ENCODE results near the gene QRICH1.

The QRICH1 gene

GRCh38 chr3:49122886-49123545 is 29.1 kb upstream of the QRICH1 start:
- H3K4me3 Mint-ChIP-seq, result no peak overlapping the region
- no peaks in the 10 kb centered on the region for H3K27me3 Mint-ChIP-seq
- no peak overlapping the region for H3K27ac Mint-ChIP-seq
- peaks cover 12% of the 10 kb centered on the region for H3K4me1 Mint-ChIP-seq (ENCODE audit: low read depth)
- H3K36me3 Mint-ChIP-seq, result no peaks in the 10 kb centered on the region
- no peaks in the 10 kb centered on the region for H3K9me3 Mint-ChIP-seq (ENCODE audit: low read depth)

GRCh38 chr3:49122451-49122850 is 28.6 kb upstream of the QRICH1 start:
- H3K9me3 Mint-ChIP-seq (ENCODE audit: low read depth), result no peaks in the 10 kb centered on the region
- H3K4me1 Mint-ChIP-seq (ENCODE audit: low read depth), result peaks cover 17% of the 10 kb centered on the region
- no peaks in the 10 kb centered on the region for H3K36me3 Mint-ChIP-seq
- peak overlapping the region; percentile 87 for H3K27ac Mint-ChIP-seq
- no peaks in the 10 kb centered on the region for H3K27me3 Mint-ChIP-seq
- H3K4me3 Mint-ChIP-seq, result peak overlapping the region; percentile 59

- H3K27ac Mint-ChIP-seq, result peak overlapping the region; percentile 87
- H3K4me1 Mint-ChIP-seq (ENCODE audit: low read depth), result peaks cover 19% of the 10 kb centered on the region
- peak overlapping the region; percentile 59 for H3K4me3 Mint-ChIP-seq
- H3K27me3 Mint-ChIP-seq, result no peaks in the 10 kb centered on the region
- no peaks in the 10 kb centered on the region for H3K9me3 Mint-ChIP-seq (ENCODE audit: low read depth)
- no peaks in the 10 kb centered on the region for H3K36me3 Mint-ChIP-seq
These were observed 28.2 kb upstream of the QRICH1 start for GRCh38 chr3:49122022-49122421.

GRCh38 chr3:49121132-49121736 is 27.4 kb upstream of the QRICH1 start:
- Mint-ChIP-seq H3K4me1 (ENCODE audit: low read depth) (peaks cover 19% of the 10 kb centered on the region), H3K27ac (peak overlapping the region; percentile 87), H3K9me3 (ENCODE audit: low read depth) (no peaks in the 10 kb centered on the region), H3K4me3 (peak overlapping the region; percentile 90), H3K27me3 (no peaks in the 10 kb centered on the region), H3K36me3 (peaks cover 3% of the 10 kb centered on the region)

- Mint-ChIP-seq H3K27me3 (no peaks in the 10 kb centered on the region), H3K4me3 (peak within 1 kb of the TSS; percentile 90), H3K9me3 (ENCODE audit: low read depth) (no peaks in the 10 kb centered on the region), H3K4me1 (ENCODE audit: low read depth) (peaks cover 19% of the 10 kb centered on the region), H3K27ac (peak within 1 kb of the TSS; percentile 90), H3K36me3 (peaks cover 3% of the 10 kb centered on the region)
These were observed 26.7 kb upstream of the QRICH1 start, which contains the start of gene USP19 for GRCh38 chr3:49120438-49121131. Gene USP19 (minus strand): TSS chr3:49120823. CDS start chr3:49119145, 1,678 bp downstream.

- peaks cover 19% of the 10 kb centered on the region for H3K4me1 Mint-ChIP-seq (ENCODE audit: low read depth)
- no peaks in the 10 kb centered on the region for H3K9me3 Mint-ChIP-seq (ENCODE audit: low read depth)
- peak overlapping the region; percentile 90 for H3K4me3 Mint-ChIP-seq
- peaks cover 3% of the 10 kb centered on the region for H3K36me3 Mint-ChIP-seq
- H3K27ac Mint-ChIP-seq, result peak overlapping the region; percentile 90
- no peaks in the 10 kb centered on the region for H3K27me3 Mint-ChIP-seq
These were observed 26.2 kb upstream of the QRICH1 start for GRCh38 chr3:49120096-49120437.

GRCh38 chr3:49119439-49119838 is 25.6 kb upstream of the QRICH1 start:
- Mint-ChIP-seq H3K9me3 (ENCODE audit: low read depth) (no peaks in the 10 kb centered on the region), H3K36me3 (peaks cover 3% of the 10 kb centered on the region)

GRCh38 chr3:49119036-49119435 is 25.2 kb upstream of the QRICH1 start:
- Mint-ChIP-seq H3K4me1 (ENCODE audit: low read depth) (peaks cover 19% of the 10 kb centered on the region), H3K36me3 (peaks cover 3% of the 10 kb centered on the region), H3K27ac (no peak overlapping the region), H3K27me3 (no peaks in the 10 kb centered on the region), H3K4me3 (peak overlapping the region; percentile 90), H3K9me3 (ENCODE audit: low read depth) (no peaks in the 10 kb centered on the region)

More at GRCh38 chr3:49119439-49119838, 25.6 kb upstream of the QRICH1 start:
- peak overlapping the region; percentile 90 for H3K27ac Mint-ChIP-seq
- H3K27me3 Mint-ChIP-seq, result no peaks in the 10 kb centered on the region
- H3K4me3 Mint-ChIP-seq, result peak overlapping the region; percentile 90
- peaks cover 19% of the 10 kb centered on the region for H3K4me1 Mint-ChIP-seq (ENCODE audit: low read depth)

GRCh38 chr3:49112262-49112661 is 18.4 kb upstream of the QRICH1 start:
- peaks cover 8% of the 10 kb centered on the region for H3K36me3 Mint-ChIP-seq
- no peak overlapping the region for H3K4me3 Mint-ChIP-seq
- H3K27ac Mint-ChIP-seq, result no peak overlapping the region
- peaks cover under 1% of the 10 kb centered on the region for H3K4me1 Mint-ChIP-seq (ENCODE audit: low read depth)
- H3K27me3 Mint-ChIP-seq, result no peaks in the 10 kb centered on the region
- no peaks in the 10 kb centered on the region for H3K9me3 Mint-ChIP-seq (ENCODE audit: low read depth)

GRCh38 chr3:49111347-49111746 is 17.5 kb upstream of the QRICH1 start:
- H3K36me3 Mint-ChIP-seq, result peaks cover 5% of the 10 kb centered on the region
- peaks cover 1% of the 10 kb centered on the region for H3K4me1 Mint-ChIP-seq (ENCODE audit: low read depth)
- no peak overlapping the region for H3K4me3 Mint-ChIP-seq
- no peaks in the 10 kb centered on the region for H3K9me3 Mint-ChIP-seq (ENCODE audit: low read depth)
- H3K27me3 Mint-ChIP-seq, result no peaks in the 10 kb centered on the region
- no peak overlapping the region for H3K27ac Mint-ChIP-seq

- Mint-ChIP-seq H3K27ac (no peak overlapping the region), H3K27me3 (no peaks in the 10 kb centered on the region), H3K4me1 (ENCODE audit: low read depth) (peaks cover 3% of the 10 kb centered on the region), H3K4me3 (no peak overlapping the region), H3K36me3 (peaks cover 5% of the 10 kb centered on the region), H3K9me3 (ENCODE audit: low read depth) (no peaks in the 10 kb centered on the region)
These were observed 16.9 kb upstream of the QRICH1 start for GRCh38 chr3:49110780-49111179.

- Mint-ChIP-seq H3K4me3 (no peak overlapping the region), H3K36me3 (peaks cover 5% of the 10 kb centered on the region), H3K27ac (no peak overlapping the region), H3K9me3 (ENCODE audit: low read depth) (no peaks in the 10 kb centered on the region), H3K4me1 (ENCODE audit: low read depth) (peaks cover 22% of the 10 kb centered on the region), H3K27me3 (no peaks in the 10 kb centered on the region)
These were observed 14.5 kb upstream of the QRICH1 start for GRCh38 chr3:49108346-49108745.

- Mint-ChIP-seq H3K27me3 (no peaks in the 10 kb centered on the region), H3K9me3 (ENCODE audit: low read depth) (no peaks in the 10 kb centered on the region), H3K4me1 (ENCODE audit: low read depth) (peaks cover 26% of the 10 kb centered on the region), H3K27ac (peak within 1 kb of the TSS; percentile 97), H3K36me3 (no peaks in the 10 kb centered on the region), H3K4me3 (peak within 1 kb of the TSS; percentile 96)
These were observed 10.8 kb upstream of the QRICH1 start, which contains the start of gene QARS1 for GRCh38 chr3:49104427-49105291. Gene QARS1 (minus strand): TSS chr3:49104757. CDS start chr3:49104733, 24 bp downstream.

GRCh38 chr3:49104052-49104426 is 10.2 kb upstream of the QRICH1 start:
- Mint-ChIP-seq H3K36me3 (no peaks in the 10 kb centered on the region), H3K9me3 (ENCODE audit: low read depth) (no peaks in the 10 kb centered on the region), H3K27me3 (no peaks in the 10 kb centered on the region), H3K4me1 (ENCODE audit: low read depth) (peaks cover 26% of the 10 kb centered on the region), H3K27ac (peak overlapping the region; percentile 97), H3K4me3 (peak overlapping the region; percentile 96)

All from activated naive CD8-positive, alpha-beta T cell (primary cell).